Activated CD8-positive, alpha-beta T cell treated with anti-CD3 and anti-CD28 coated beads, Interleukin-2, amount 10 ng/mL, durations not matched to agents 7 days and 5 days (primary cell): Measurements from ENCODE around the gene NCK2. TPM values are rescaled to one million over a fixed set of nuclear protein-coding genes. Genes with fewer than 3 reads are reported as not detected.

Experiments
- ATAC-seq: fragments of 150-1000 bp; cut with Tn5 transposase; one replicate; pipeline ENCODE4 v1.10.0; 2021; ENCODE audit warnings: moderate library complexity
- CTCF ChIA-PET: fragments of 350-600 bp; sonication (Branson Sonifier 250); formaldehyde crosslinking; loops from one replicate; lab custom pipeline; 2021; ENCODE audit warnings: antibody characterized with exemption; lab: Charles Lee
- POLR2A ChIA-PET: fragments of 350-600 bp; sonication (Branson Sonifier 250); formaldehyde crosslinking; loops from one replicate; lab custom pipeline; 2021; ENCODE audit warnings: antibody characterized with exemption; lab: Charles Lee
- DNase-seq: peaks from one replicate; pipeline ENCODE4 v3.0.0-alpha.2; 2020
- H3K27ac Mint-ChIP-seq: one replicate; pipeline ENCODE4 v1.8.0; 2021; ENCODE audit warnings: mild to moderate bottlenecking, mixed read lengths
- H3K27me3 Mint-ChIP-seq: one replicate; pipeline ENCODE4 v1.8.0; 2021; ENCODE audit warnings: low read depth, mixed read lengths
- H3K36me3 Mint-ChIP-seq: one replicate; pipeline ENCODE4 v1.8.0; 2021; ENCODE audit warnings: low read depth, mixed read lengths
- H3K4me1 Mint-ChIP-seq: one replicate; pipeline ENCODE4 v1.8.0; 2021; ENCODE audit warnings: low read depth, mixed read lengths
- H3K4me3 Mint-ChIP-seq: one replicate; pipeline ENCODE4 v1.8.0; 2021; ENCODE audit warnings: mild to moderate bottlenecking, mixed read lengths
- H3K9me3 Mint-ChIP-seq: one replicate; pipeline ENCODE4 v1.8.0; 2022; ENCODE audit warnings: mixed read lengths; ENCODE audit not compliant: insufficient read depth
- total RNA-seq, 2 experiments: library from RNA; stranded (reverse); gene quantifications; one replicate each; pipeline ENCODE4 v1.2.3, GENCODE V29; 2021

The NCK2 gene
- total RNA-seq: 10 to 100 TPM; 60.7 to 61.3 TPM

DNA sequence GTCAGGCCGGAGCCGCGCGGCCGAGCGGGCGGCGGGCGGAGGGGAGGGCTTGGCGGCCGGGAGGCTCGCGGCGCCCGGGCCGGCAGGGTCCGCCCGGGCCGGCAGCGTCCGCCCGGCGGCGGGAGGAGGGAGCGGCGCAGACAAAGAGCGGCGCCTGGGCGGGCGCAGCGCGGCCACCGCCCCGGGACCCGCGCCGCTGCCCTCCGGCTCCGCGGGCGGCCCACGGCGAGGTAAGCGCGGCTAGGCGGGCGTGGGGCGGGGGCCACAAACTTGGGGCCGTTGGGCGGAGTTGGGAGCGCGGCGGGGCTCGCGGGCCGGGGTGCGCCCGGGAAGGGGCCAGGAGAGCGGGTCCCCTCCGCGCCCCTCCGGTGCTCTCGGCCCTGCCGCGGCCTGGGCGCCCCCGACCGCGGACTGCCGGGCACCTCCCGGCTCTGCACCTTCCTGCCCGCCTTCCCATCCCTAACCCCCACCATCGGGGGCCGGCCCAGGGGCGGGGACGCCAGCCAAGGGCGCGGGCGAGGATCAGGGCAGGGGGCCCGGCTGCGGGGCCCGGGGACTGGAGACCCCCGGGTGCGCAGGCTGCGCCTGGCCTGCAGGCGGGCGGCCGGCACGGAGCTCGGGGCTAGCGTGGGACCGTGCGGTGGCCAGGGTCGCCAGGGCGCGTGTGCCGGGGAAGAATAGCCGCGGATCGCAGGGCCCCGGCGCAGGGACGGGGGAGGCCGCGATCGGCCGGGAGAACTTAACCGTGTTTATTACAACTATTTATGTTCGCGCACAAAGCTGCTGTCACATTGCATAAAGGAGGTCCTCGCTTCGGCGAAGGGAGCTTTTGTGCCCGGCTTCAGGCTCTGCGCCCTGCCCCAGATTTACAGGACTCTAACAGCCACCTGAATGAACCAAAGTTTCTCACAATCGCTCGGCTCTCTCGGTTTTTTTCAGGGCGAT is at the start of gene NCK2:
NCK2 (plus strand) TSS at position 4 of the 945 bp plus-strand sequence. CDS start 110,152 bp downstream, outside the sequence.
- DNase-seq (peak; percentile 45), ATAC-seq (peak; percentile 14)
- Mint-ChIP-seq H3K4me3 (peak within 1 kb of the TSS; percentile 94), H3K36me3 (peaks cover 46% of the 10 kb centered on the region), H3K27me3 (no peaks in the 10 kb centered on the region), H3K9me3 (no peaks in the 10 kb centered on the region), H3K27ac (peak within 1 kb of the TSS; percentile 88), H3K4me1 (peaks cover 66% of the 10 kb centered on the region)
- ChIA-PET CTCF (interaction anchor here (0.6 to 3.7 kb wide), 9 partner anchors 11 to 349 kb away, joined by 3 to 32 read pairs (median 4); no protein-coding TSS in a partner anchor), POLR2A (interaction anchor here (0.6 to 3.1 kb wide), 22 partner anchors 8 to 415 kb away, joined by 3 to 44 read pairs (median 6); no protein-coding TSS in a partner anchor)

DNA sequence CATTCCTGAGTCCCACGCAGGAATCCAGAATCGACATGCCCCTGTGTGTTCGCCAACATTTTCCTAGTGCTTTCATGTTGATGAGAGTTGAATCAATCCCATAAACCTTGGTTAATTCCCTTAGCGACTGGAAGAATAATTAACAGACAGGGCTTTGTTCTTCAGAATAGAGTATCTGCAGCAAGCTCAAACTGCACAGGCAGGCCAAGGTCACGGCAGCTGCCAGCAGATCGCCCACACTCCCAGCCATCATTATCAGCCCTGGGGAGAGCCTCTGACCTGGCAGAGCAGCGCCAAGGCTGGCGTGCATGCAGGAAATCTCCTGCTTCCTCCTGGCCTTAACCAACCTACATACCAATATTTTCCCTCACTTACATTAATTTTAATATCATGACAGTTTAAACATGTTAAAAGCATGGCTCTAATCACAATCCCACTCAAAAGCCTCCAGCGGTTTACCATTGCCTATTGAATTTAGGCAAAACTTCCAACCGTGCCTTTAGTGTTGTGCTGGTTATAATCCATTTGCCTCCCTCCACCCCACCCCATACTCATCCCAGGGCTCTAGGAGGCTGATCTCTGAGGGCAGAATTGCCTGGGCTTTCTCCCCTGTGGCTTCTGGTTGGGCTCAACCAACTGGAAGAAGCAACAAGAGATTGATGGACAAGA is 46.8 kb upstream of the NCK2 start:
- no peak overlapping the region for H3K27ac Mint-ChIP-seq
- ATAC-seq (no peak), DNase-seq (no peak)
- no peaks in the 10 kb centered on the region for H3K36me3 Mint-ChIP-seq
- H3K4me3 Mint-ChIP-seq: no peak overlapping the region
- peaks cover 9% of the 10 kb centered on the region for H3K27me3 Mint-ChIP-seq
- ChIA-PET CTCF (no interaction called here), POLR2A (no interaction called here)
- H3K4me1 Mint-ChIP-seq: no peaks in the 10 kb centered on the region
- no peaks in the 10 kb centered on the region for H3K9me3 Mint-ChIP-seq

DNA sequence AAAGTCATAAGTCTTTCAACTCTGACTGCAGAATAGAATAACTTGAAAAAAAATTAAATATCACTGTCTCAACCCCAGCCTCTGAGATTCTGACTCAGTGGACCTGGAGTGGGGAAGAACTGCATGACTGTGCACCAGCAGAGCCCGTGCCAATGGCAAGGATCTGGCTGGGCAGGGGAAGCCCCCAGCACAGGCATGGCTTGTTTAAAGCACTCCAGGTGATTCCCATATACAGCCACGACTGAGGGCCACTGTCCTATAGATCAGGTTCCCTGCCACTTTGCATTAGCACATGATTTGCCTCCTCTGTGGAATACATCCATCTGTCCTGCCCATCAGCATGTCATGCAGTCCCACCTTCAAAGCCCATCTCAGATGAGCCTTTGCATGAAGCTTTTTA is 45.9 kb upstream of the NCK2 start:
- Mint-ChIP-seq H3K27me3 (peaks cover 9% of the 10 kb centered on the region), H3K27ac (no peak overlapping the region), H3K9me3 (no peaks in the 10 kb centered on the region), H3K4me3 (no peak overlapping the region), H3K4me1 (no peaks in the 10 kb centered on the region), H3K36me3 (no peaks in the 10 kb centered on the region)
- ATAC-seq (no peak), DNase-seq (no peak)
- CTCF ChIA-PET: no interaction called here
- POLR2A ChIA-PET: no interaction called here

DNA sequence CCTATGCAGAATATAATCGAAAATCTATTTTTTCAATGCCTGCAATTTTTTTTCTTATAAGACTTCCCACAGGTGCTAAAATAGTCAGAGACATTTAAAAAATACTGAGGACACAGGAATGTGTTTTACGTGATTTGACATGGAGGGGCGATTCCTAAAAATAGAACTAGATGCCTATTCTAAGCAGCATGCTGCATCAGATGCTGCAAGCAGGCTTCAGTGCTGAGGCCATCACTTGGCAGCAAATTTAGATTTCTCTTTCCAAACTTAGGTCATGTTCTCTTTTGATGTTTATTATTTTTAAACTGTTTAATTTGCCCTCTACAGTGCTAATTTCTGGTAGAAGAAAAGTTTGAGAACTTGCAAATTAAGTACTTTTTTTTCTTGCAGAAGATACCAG is 43.7 kb upstream of the NCK2 start:
- H3K4me3 Mint-ChIP-seq: no peak overlapping the region
- CTCF ChIA-PET: no interaction called here
- H3K27ac Mint-ChIP-seq: no peak overlapping the region
- DNase-seq (no peak), ATAC-seq (no peak)
- no peaks in the 10 kb centered on the region for H3K36me3 Mint-ChIP-seq
- peaks cover 12% of the 10 kb centered on the region for H3K27me3 Mint-ChIP-seq
- H3K9me3 Mint-ChIP-seq: no peaks in the 10 kb centered on the region
- H3K4me1 Mint-ChIP-seq: no peaks in the 10 kb centered on the region
- POLR2A ChIA-PET: no interaction called here

DNA sequence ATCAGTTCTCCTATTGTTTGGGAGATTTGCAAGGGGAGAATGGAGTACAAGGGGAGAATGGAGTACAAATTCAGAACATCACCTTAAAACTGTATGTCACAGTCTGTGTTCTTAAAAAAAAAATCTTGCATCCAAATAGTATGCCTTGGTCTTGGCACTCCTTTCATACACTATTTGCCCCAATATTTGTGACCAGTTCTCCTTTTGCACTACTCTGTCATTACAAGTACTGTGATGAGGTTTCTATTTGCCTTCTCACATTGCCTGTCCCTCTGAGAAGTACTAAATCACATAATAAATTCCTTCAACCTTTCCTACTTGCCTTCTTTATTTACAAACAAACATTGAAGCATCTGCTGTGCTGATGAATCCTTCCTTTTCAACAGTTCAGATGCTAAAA is 36.0 kb upstream of the NCK2 start:
- H3K27ac Mint-ChIP-seq: no peak overlapping the region
- H3K9me3 Mint-ChIP-seq: no peaks in the 10 kb centered on the region
- peaks cover 9% of the 10 kb centered on the region for H3K27me3 Mint-ChIP-seq
- ChIA-PET POLR2A (no interaction called here), CTCF (no interaction called here)
- H3K4me3 Mint-ChIP-seq: no peak overlapping the region
- ATAC-seq (no peak), DNase-seq (no peak)
- H3K4me1 Mint-ChIP-seq: no peaks in the 10 kb centered on the region
- no peaks in the 10 kb centered on the region for H3K36me3 Mint-ChIP-seq

DNA sequence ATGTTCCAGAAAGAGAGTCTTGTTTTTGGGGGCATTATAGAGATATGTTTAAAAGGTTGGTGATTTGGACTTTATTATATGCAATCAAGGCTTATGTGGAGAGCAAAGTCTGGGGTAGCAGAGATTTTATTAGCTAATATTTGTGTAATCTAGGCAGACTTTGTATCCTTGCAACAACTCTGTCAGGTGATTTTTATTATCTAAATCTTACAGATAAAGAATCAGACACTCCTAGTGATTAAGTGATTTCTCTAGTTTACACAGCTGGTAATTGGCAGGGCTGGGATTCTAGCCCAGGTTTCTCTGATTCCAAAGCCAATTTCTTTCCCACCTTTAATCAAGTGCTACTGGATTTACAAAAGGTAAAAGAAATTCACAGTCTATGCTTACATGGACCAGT is 33.3 kb upstream of the NCK2 start:
- POLR2A ChIA-PET: no interaction called here
- H3K4me1 Mint-ChIP-seq: no peaks in the 10 kb centered on the region
- H3K27me3 Mint-ChIP-seq: peaks cover 7% of the 10 kb centered on the region
- DNase-seq (no peak), ATAC-seq (no peak)
- no peak overlapping the region for H3K27ac Mint-ChIP-seq
- no peaks in the 10 kb centered on the region for H3K9me3 Mint-ChIP-seq
- no peak overlapping the region for H3K4me3 Mint-ChIP-seq
- no peaks in the 10 kb centered on the region for H3K36me3 Mint-ChIP-seq
- CTCF ChIA-PET: no interaction called here

DNA sequence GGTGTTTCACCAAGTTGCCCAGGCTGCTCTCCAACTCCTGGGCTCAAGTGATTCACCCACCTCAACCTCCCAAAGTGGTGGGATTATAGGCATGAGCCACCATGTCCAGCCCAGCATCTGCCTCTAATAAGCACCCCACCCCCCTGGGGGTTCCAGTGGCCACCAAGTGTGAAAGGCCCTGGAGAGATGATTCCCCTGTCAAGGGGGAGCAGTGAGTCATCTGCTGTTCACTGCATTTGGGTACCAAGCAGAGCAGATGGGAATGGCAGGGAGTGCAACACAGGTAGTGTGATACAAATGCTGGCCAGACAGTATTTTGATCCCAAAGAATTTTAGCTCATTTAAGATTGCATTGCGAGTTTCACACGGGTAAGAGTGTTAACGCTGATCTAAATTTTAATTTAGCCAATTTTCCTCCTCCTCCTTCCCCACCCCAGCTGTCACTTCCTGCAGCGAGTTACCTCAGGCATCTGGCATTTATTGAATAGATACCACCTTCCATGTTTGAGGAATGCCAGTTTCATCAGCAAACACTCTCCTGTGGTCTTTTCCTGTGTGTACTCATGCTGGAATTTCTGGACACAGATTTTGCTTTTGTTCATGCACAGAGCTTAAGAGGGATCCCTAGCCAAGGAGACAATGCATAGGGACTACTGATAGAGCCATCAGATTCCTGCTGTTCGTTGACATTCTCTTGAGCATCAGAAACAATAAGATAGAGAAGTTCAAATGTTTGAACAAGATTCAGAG is 32.4 kb upstream of the NCK2 start:
- H3K27me3 Mint-ChIP-seq: peaks cover 7% of the 10 kb centered on the region
- H3K36me3 Mint-ChIP-seq: no peaks in the 10 kb centered on the region
- no peak overlapping the region for H3K27ac Mint-ChIP-seq
- no peak for DNase-seq
- no peak for ATAC-seq
- POLR2A ChIA-PET: no interaction called here
- H3K4me3 Mint-ChIP-seq: no peak overlapping the region
- CTCF ChIA-PET: no interaction called here
- H3K9me3 Mint-ChIP-seq: no peaks in the 10 kb centered on the region
- H3K4me1 Mint-ChIP-seq: no peaks in the 10 kb centered on the region

DNA sequence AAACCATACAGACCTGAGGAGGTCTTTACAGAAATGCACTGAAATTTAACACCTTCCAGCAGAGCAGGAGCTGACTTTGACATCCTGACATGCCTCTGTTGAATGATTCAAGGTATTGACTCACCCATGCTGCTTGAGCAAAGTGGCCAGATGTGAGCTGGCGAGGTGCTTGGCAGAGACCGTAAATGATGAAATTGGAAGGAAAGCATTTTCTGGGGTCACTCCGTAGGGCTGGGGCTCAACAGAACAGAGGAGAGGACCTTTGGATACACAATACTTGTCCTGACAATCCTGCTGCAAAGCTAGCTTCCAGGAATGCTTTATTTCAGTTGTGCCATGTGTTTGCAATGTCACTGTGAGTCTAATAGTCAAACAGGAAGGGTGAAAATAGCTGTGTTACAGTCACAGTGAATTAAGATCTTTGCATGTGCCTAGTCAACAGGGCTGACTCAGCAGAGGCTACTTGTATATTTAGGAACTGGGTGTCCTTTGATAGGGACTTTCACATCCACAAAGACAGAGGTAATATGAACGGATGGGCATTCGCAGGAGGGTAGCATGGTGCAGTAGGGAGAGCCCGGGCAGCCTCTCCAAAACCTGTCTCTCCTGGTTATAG is 31.6 kb upstream of the NCK2 start:
- Mint-ChIP-seq H3K9me3 (no peaks in the 10 kb centered on the region), H3K4me1 (no peaks in the 10 kb centered on the region), H3K4me3 (no peak overlapping the region), H3K36me3 (no peaks in the 10 kb centered on the region), H3K27ac (no peak overlapping the region), H3K27me3 (peaks cover 7% of the 10 kb centered on the region)
- ChIA-PET POLR2A (no interaction called here), CTCF (no interaction called here)
- DNase-seq (no peak), ATAC-seq (no peak)

DNA sequence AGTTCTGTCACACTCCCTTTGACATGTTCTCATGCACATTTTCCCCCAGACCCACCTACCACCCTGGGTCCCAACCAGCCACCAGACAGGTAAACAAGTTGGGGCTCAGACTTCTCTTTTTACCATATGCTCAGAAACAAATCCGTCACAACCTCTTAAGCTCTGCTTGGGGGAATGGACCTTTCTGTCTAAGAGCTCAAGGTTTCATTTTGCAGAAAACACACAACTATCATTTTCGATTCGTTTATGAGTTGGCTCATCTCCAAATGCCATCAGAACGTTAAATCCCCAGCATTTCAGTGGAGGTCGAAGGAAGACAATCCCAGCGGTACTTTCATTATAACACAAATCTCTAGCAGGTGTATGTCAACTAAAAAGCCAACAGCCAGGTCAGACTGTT is 30.6 kb upstream of the NCK2 start:
- Mint-ChIP-seq H3K27ac (no peak overlapping the region), H3K9me3 (no peaks in the 10 kb centered on the region), H3K36me3 (no peaks in the 10 kb centered on the region), H3K4me3 (no peak overlapping the region), H3K27me3 (peaks cover 13% of the 10 kb centered on the region), H3K4me1 (no peaks in the 10 kb centered on the region)
- DNase-seq (no peak), ATAC-seq (no peak)
- POLR2A ChIA-PET: no interaction called here
- CTCF ChIA-PET: interaction anchor here (1.2 kb wide), 1 partner anchor 137 kb away, joined by 3 read pairs; no protein-coding TSS in a partner anchor

DNA sequence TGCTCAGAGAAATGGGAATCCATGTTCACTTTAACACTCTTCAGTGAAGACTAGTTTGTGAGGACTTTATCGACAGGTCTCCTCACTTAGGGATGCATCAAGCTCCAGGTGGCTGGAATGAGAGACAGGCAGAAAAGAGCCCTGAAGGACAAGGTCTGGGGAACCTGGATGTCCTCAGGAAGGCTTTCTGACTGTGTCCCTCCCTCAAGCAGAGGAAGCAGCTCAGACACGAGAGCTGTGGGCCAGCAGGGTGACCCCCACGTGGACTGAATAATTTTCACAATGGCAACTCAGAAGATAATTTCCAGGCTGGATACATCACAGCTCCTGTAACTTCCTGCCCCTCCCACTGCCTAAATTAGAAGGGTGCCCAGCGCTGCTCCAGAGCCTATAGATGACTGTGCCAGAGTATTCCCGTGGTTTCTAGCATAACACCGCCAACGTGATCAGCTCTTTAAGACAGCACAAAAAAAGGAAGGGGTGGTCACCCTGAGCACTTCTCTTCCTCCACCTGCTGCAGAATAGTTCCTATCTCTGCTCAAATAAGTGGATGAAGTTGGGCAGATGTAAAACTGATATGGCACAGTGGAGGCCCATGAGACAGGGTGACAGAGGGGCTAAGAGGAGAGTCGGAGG is 25.7 kb upstream of the NCK2 start:
- Mint-ChIP-seq H3K27me3 (peaks cover 13% of the 10 kb centered on the region), H3K27ac (no peak overlapping the region), H3K9me3 (no peaks in the 10 kb centered on the region), H3K36me3 (no peaks in the 10 kb centered on the region), H3K4me3 (no peak overlapping the region), H3K4me1 (peaks cover 15% of the 10 kb centered on the region)
- no peak for ATAC-seq
- DNase-seq: no peak
- ChIA-PET POLR2A (no interaction called here), CTCF (interaction anchor here (1.2 kb wide), 1 partner anchor 10 kb away, joined by 3 read pairs; no protein-coding TSS in a partner anchor)

DNA sequence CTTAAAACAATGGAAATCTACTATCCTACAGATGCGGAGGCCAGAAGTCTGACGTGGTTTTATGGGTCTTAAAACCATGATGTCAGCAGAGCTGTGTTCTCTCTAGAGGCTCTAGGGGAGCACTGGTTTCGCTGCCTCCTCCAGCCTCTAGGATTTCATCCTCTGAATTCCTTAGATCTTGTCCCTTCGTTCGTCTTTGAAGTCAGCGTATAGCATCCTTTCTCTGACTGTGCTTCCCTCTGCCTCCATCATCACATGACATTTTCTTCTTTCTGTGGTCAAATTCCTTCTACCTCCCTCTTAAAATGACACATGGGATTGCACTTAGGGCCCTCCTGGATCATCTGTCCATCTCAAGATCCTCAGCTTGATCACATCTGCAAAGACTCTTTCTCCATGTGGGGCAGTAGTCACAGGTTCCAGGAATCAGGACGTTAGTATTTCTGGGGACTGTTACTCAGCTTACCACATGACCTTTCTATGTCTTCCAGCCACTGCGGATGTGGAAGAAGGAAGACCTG is 22.7 kb upstream of the NCK2 start:
- no peak overlapping the region for H3K4me3 Mint-ChIP-seq
- no peak for ATAC-seq

More for the DNA sequence above, 22.7 kb upstream of the NCK2 start:
- Mint-ChIP-seq H3K4me1 (peaks cover 15% of the 10 kb centered on the region), H3K27ac (peak overlapping the region; percentile 5), H3K27me3 (peaks cover 8% of the 10 kb centered on the region), H3K36me3 (peaks cover 5% of the 10 kb centered on the region), H3K9me3 (peaks cover 3% of the 10 kb centered on the region)
- ChIA-PET POLR2A (interaction anchor here (2.1 kb wide), 1 partner anchor 24 kb away, joined by 7 read pairs; no protein-coding TSS in a partner anchor), CTCF (interaction anchor here (1.2 kb wide), 1 partner anchor 17 kb away, joined by 4 read pairs; no protein-coding TSS in a partner anchor)
- no peak for DNase-seq
